ENCODE data around the gene TRAFD1. TPM values are rescaled to one million over a fixed set of nuclear protein-coding genes. Genes with fewer than 3 reads are reported as not detected.
"Not testable (repeated sequence)": the region's sequence is repeated elsewhere in the genome, so short reads cannot be mapped to it uniquely, and the experiment has no call there.

Gene TRAFD1
- total RNA-seq, 4 donors from 2014 or later, result 24.7 to 32.9 (median 27.4) TPM

- no peak for TF ChIP-seq CTCF (IDR thresholded peaks at IDR 0.05)
- TF ChIP-seq EP300 (IDR thresholded peaks at IDR 0.05), result no peak
- TF ChIP-seq POLR2A (IDR thresholded peaks at IDR 0.05), result no peak
- peaks cover 0 to 16% (median 0%) of the 10 kb centered on the region in 4 donors for H3K4me1 ChIP-seq
- H3K9me3 ChIP-seq, result no peaks in the 10 kb centered on the region
- peaks cover 0 to 65% (median 0%) of the 10 kb centered on the region in 3 donors for H3K36me3 ChIP-seq
- no peaks in the 10 kb centered on the region for H3K27me3 ChIP-seq
- no peak for DNase-seq (ENCODE audit: low spot score in 2 of 2)
- WGBS, 2 donors, result 51 to 62% methylated on average over 2 of the region's 2 CpGs
- no peak overlapping the region for H3K4me3 ChIP-seq
- no peak overlapping the region for H3K27ac ChIP-seq
These were observed 28.7 kb upstream of the TRAFD1 start for GRCh38 chr12:112096667-112097066.

- H3K9me3 ChIP-seq, result no peaks in the 10 kb centered on the region
- no peak overlapping the region for H3K4me3 ChIP-seq
- H3K4me1 ChIP-seq, result peaks cover 0 to 16% (median 0%) of the 10 kb centered on the region in 4 donors
- H3K36me3 ChIP-seq, result peaks cover 0 to 59% (median 0%) of the 10 kb centered on the region in 3 donors
- 88 to 95% methylated on average over 8 of the region's 8 CpGs for WGBS, 2 donors
- TF ChIP-seq POLR2A (IDR thresholded peaks at IDR 0.05) (no peak), EP300 (IDR thresholded peaks at IDR 0.05) (no peak), CTCF (IDR thresholded peaks at IDR 0.05) (no peak)
- H3K27ac ChIP-seq, result no peak overlapping the region
- H3K27me3 ChIP-seq, result no peaks in the 10 kb centered on the region
- DNase-seq (ENCODE audit: low spot score in 2 of 2), result no peak
These were observed 27.7 kb upstream of the TRAFD1 start for GRCh38 chr12:112097641-112098040.

GRCh38 chr12:112100500-112100899 is 24.9 kb upstream of the TRAFD1 start:
- peaks cover 0 to 39% (median under 1%) of the 10 kb centered on the region in 4 donors for H3K4me1 ChIP-seq
- H3K36me3 ChIP-seq, result peaks cover 0 to 51% (median 0%) of the 10 kb centered on the region in 3 donors
- DNase-seq (ENCODE audit: low spot score in 2 of 2); H3K4me3 ChIP-seq; H3K9me3 ChIP-seq; H3K27ac ChIP-seq; H3K27me3 ChIP-seq: not testable (repeated sequence)
- 97 to 98% methylated on average over 15 of the region's 15 CpGs for WGBS, 2 donors

GRCh38 chr12:112102127-112102526 is 23.2 kb upstream of the TRAFD1 start:
- Histone ChIP-seq H3K27me3 (no peaks in the 10 kb centered on the region), H3K36me3 (peaks cover 0 to 44% (median 0%) of the 10 kb centered on the region in 3 donors), H3K27ac (no peak overlapping the region), H3K9me3 (no peaks in the 10 kb centered on the region), H3K4me1 (peaks cover 0 to 40% (median 7%) of the 10 kb centered on the region in 4 donors), H3K4me3 (no peak overlapping the region)
- DNase-seq (ENCODE audit: low spot score in 2 of 2), result no peak
- 95 to 97% methylated on average over 4 of the region's 4 CpGs for WGBS, 2 donors
- TF ChIP-seq POLR2A (IDR thresholded peaks at IDR 0.05), result no peak
- TF ChIP-seq EP300 (IDR thresholded peaks at IDR 0.05), result no peak
- TF ChIP-seq CTCF (IDR thresholded peaks at IDR 0.05), result no peak

GRCh38 chr12:112102746-112103145 is 22.6 kb upstream of the TRAFD1 start:
- WGBS, 2 donors, result 92% methylated on average over 19 of the region's 19 CpGs

GRCh38 chr12:112103758-112104503 is 21.4 kb upstream of the TRAFD1 start:
- H3K36me3 ChIP-seq, result peaks cover 0 to 29% (median 0%) of the 10 kb centered on the region in 3 donors
- no peaks in the 10 kb centered on the region for H3K27me3 ChIP-seq
- no peak for DNase-seq (ENCODE audit: low spot score in 2 of 2)
- WGBS, 2 donors, result 86 to 90% methylated on average over 8 of the region's 8 CpGs
- no peak for TF ChIP-seq POLR2A (IDR thresholded peaks at IDR 0.05)
- TF ChIP-seq EP300 (IDR thresholded peaks at IDR 0.05), result no peak
- TF ChIP-seq CTCF (IDR thresholded peaks at IDR 0.05), result no peak
- no peak overlapping the region for H3K4me3 ChIP-seq
- H3K9me3 ChIP-seq, result no peaks in the 10 kb centered on the region
- peaks cover 0 to 49% (median 13%) of the 10 kb centered on the region in 4 donors for H3K4me1 ChIP-seq
- H3K27ac ChIP-seq, result no peak overlapping the region

More at GRCh38 chr12:112102746-112103145, 22.6 kb upstream of the TRAFD1 start:
- not testable (repeated sequence) for H3K9me3 ChIP-seq; H3K4me3 ChIP-seq; H3K27ac ChIP-seq; DNase-seq (ENCODE audit: low spot score in 2 of 2); H3K27me3 ChIP-seq
- H3K4me1 ChIP-seq, result peaks cover 0 to 47% (median 12%) of the 10 kb centered on the region in 4 donors
- peaks cover 0 to 40% (median 0%) of the 10 kb centered on the region in 3 donors for H3K36me3 ChIP-seq
